Measurements from ENCODE around the gene RPL22. TPM values are rescaled to one million over a fixed set of nuclear protein-coding genes. Genes with fewer than 3 reads are reported as not detected.

The RPL22 gene
- total RNA-seq, 6 experiments from 2014 or later = 233 to 341 (median 324) TPM

DNA sequence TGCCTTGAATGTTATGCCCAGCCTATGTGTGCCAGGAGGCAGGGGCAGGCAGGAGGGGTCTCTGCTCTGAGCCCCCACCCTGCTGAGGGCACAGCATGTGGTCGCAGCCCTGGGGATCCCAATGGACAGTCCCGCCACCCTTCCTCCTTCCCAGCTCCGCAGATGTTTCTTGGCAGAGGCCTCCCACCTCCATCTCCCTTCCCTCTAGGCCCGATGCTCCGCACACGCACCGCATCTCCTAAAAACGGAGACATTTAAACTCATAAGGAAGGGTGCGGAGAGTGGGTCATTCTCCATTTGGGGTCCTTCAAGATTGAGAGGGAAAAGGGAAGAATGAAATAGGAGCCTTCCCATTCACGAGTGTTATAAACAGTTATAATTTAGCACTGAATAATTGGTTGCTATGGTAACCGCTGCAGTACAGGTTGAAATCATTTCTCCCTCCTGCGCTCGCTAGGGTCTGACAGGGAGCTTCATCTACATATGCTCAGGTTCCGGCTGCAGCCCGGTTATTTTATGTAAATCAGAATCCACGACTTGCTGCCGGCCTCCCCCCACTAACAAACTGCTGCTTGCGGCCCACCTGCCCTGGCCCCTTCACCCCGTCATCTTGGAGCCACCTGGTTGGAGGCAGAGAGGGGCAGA, 35.3 kb downstream of the RPL22 start:
- Mint-ChIP-seq H3K9me3 (no peaks in the 10 kb centered on the region), H3K27ac (no peak overlapping the region), H3K27me3 (ENCODE audit: insufficient read depth) (peaks cover 71% of the 10 kb centered on the region), H3K36me3 (ENCODE audit: low read depth) (no peaks in the 10 kb centered on the region), H3K4me1 (ENCODE audit: low read depth) (no peaks in the 10 kb centered on the region), H3K4me3 (no peak overlapping the region)
- DNase-seq = no peak
- no peak for TF ChIP-seq CTCF (IDR thresholded peaks at IDR 0.05)

DNA sequence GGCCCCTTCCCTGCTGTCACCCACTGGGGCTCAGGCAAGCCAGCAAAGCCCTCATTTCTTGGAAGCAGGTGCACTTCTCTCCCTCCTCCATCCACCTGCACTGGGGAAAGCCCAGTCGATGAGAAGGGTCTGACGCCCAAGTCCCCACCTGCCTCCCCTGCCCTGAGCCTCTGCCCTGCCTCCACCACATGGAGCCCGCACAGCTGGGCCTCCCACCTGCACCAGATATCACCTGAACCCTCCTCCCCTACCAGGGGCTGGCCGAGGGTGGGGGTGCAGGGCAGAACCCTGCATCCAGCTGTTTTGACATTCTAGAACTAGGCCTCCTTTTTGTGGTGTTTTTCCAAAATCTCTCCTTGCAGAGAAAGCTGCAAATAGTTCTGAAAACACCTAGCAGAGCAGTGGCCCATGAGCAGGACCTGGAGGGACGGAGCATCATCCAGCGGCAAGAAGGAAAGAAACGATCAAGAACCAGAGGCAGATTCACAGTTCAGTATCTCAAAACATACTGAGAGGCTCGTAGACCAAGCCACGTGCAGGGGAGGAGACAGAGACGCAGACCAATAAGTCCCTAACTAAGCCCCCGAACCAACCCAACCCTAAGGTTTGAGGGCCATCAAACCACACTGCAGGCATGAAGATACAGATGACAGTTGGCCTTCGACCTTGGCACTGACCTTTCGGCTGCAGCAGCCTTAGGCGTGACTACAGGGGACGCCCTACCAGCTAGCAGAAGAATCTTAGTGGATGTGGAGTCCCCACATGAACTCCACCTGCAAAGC, 36.0 kb downstream of the RPL22 start:
- H3K4me3 Mint-ChIP-seq = no peak overlapping the region
- H3K9me3 Mint-ChIP-seq = no peaks in the 10 kb centered on the region
- no peak for DNase-seq
- no peaks in the 10 kb centered on the region for H3K4me1 Mint-ChIP-seq (ENCODE audit: low read depth)
- no peak overlapping the region for H3K27ac Mint-ChIP-seq
- peaks cover 69% of the 10 kb centered on the region for H3K27me3 Mint-ChIP-seq (ENCODE audit: insufficient read depth)
- no peak for TF ChIP-seq CTCF (IDR thresholded peaks at IDR 0.05)
- no peaks in the 10 kb centered on the region for H3K36me3 Mint-ChIP-seq (ENCODE audit: low read depth)

DNA sequence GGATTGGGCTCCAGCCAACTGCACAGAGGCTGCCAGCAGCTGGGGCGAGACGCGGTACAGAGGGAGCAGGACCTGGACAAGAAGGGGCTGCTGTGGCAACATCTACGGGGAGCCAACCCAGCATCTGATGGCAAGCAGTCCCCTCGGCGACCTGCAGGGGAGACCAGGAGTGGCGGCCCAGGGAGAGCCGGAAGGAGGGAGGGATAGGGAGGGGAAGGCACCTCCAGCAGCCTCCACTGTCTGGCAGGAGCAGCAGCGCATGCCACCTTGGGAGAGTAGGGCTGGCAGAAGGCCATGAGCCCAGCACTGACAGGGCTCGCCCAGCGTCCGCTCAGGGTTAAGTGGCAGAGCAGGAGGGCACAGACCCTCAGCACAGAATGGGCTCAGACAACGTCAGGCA, 36.6 kb downstream of the RPL22 start:
- H3K9me3 Mint-ChIP-seq = no peaks in the 10 kb centered on the region
- no peak overlapping the region for H3K4me3 Mint-ChIP-seq
- no peak overlapping the region for H3K27ac Mint-ChIP-seq
- no peak for DNase-seq
- peaks cover 5% of the 10 kb centered on the region for H3K4me1 Mint-ChIP-seq (ENCODE audit: low read depth)
- no peaks in the 10 kb centered on the region for H3K36me3 Mint-ChIP-seq (ENCODE audit: low read depth)
- H3K27me3 Mint-ChIP-seq (ENCODE audit: insufficient read depth) = peaks cover 63% of the 10 kb centered on the region
- peak; percentile 41 for TF ChIP-seq CTCF (IDR thresholded peaks at IDR 0.05)

DNA sequence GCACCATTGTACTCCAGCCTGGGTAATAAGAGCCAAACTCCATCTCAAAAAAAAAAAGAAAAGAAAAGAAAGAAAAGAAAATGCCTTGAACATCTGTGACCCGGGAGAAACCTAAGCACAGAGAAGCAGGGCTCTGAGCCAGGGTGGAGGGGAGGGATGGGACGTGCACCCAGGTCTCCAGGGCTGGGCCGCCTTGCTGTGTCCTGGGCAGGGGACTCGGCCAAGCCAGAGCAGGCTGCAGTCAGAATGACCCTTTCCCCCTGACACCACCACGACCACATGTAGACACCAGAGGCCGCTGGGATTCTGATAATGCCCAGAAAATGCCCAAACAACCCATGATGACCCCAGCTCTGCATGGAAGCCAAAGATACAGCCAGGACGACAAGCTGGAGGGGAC, 37.1 kb downstream of the RPL22 start:
- peaks cover 9% of the 10 kb centered on the region for H3K4me1 Mint-ChIP-seq (ENCODE audit: low read depth)
- no peak for TF ChIP-seq CTCF (IDR thresholded peaks at IDR 0.05)
- H3K36me3 Mint-ChIP-seq (ENCODE audit: low read depth) = no peaks in the 10 kb centered on the region

GRCh38 chr1:6158181-6158580, 41.2 kb downstream of the RPL22 start:
- Mint-ChIP-seq H3K4me1 (ENCODE audit: low read depth) (peaks cover 11% of the 10 kb centered on the region), H3K4me3 (no peak overlapping the region), H3K36me3 (ENCODE audit: low read depth) (no peaks in the 10 kb centered on the region), H3K27ac (no peak overlapping the region), H3K27me3 (ENCODE audit: insufficient read depth) (peaks cover 42% of the 10 kb centered on the region), H3K9me3 (no peaks in the 10 kb centered on the region)
- no peak for DNase-seq
- TF ChIP-seq CTCF (IDR thresholded peaks at IDR 0.05) = no peak

More for the DNA sequence above, 37.1 kb downstream of the RPL22 start:
- Mint-ChIP-seq H3K27me3 (ENCODE audit: insufficient read depth) (peaks cover 63% of the 10 kb centered on the region), H3K4me3 (no peak overlapping the region), H3K27ac (no peak overlapping the region), H3K9me3 (no peaks in the 10 kb centered on the region)
- DNase-seq = no peak
